Neural cell (in vitro differentiated cells): ENCODE measurements around the gene LRRC74B.
"Not testable (repeated sequence)": the region's sequence is repeated elsewhere in the genome, so short reads cannot be mapped to it uniquely, and the experiment has no call there.

ENCODE experiments used
- EP300 ChIP-seq: fragments of 450-650 bp; conservative IDR thresholded peaks from 2 replicates; pipeline ENCODE4 v1.6.1; 2014; ENCODE audit warnings: antibody characterized with exemption, mild to moderate bottlenecking, moderate library complexity; ENCODE audit not compliant: poor library complexity, severe bottlenecking
- EZH2 ChIP-seq: fragments of 200-600, 300-800 bp; shearing (Covaris generic), sonication (generic); IDR thresholded peaks from 2 replicates; pipeline ENCODE4 v1.6.1; 2014; ENCODE audit warnings: antibody characterized with exemption, low read length, borderline replicate concordance, mild to moderate bottlenecking; ENCODE audit not compliant: insufficient read depth, poor library complexity, severe bottlenecking
- MXI1 ChIP-seq: fragments of 450-650 bp; conservative IDR thresholded peaks from 2 replicates; pipeline ENCODE4 v1.6.1; 2014; ENCODE audit warnings: antibody characterized with exemption, mild to moderate bottlenecking; ENCODE audit not compliant: poor library complexity, severe bottlenecking
- POLR2AphosphoS5 ChIP-seq: IDR thresholded peaks from 2 replicates; pipeline ENCODE4 v1.6.1; 2012
- RAD21 ChIP-seq: fragments of 450-650 bp; conservative IDR thresholded peaks from 2 replicates; pipeline ENCODE4 v1.6.1; 2014; ENCODE audit warnings: antibody characterized with exemption, mild to moderate bottlenecking, moderate library complexity
- TAF1 ChIP-seq: IDR thresholded peaks from 2 replicates; pipeline ENCODE4 v1.6.1; 2012; ENCODE audit warnings: low read depth
- TF ChIP-seq, protein P1 (sequence below): fragments of 450-650 bp; IDR thresholded peaks from 2 replicates; pipeline ENCODE4 v1.5.1; 2014; ENCODE audit warnings: antibody characterized with exemption, mild to moderate bottlenecking, moderate library complexity; ENCODE audit not compliant: poor library complexity, severe bottlenecking
- TF ChIP-seq, protein P2 (sequence below): IDR thresholded peaks from 2 replicates; pipeline ENCODE4 v1.6.1; 2012; ENCODE audit warnings: borderline replicate concordance

DNA sequence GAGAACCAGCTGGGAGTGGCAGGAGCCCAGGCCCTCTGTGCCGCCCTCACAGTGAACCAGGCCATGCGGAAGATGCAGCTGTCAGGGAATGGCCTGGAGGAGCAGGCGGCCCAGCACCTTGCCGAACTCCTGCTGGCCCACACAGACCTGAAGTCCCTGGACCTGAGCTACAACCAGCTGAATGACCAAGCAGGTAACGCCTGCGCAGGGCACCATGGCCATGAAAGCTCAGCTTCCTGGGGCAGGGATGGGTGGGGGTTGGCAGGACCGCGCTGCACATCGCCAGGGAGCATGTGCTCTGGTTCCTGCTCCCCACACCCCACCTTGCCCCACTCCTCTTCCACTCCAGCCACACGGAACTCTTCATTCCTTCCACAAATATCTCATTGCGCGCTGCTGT lies 3.2 kb downstream of the LRRC74B start:
- TF ChIP-seq, protein P1, sequence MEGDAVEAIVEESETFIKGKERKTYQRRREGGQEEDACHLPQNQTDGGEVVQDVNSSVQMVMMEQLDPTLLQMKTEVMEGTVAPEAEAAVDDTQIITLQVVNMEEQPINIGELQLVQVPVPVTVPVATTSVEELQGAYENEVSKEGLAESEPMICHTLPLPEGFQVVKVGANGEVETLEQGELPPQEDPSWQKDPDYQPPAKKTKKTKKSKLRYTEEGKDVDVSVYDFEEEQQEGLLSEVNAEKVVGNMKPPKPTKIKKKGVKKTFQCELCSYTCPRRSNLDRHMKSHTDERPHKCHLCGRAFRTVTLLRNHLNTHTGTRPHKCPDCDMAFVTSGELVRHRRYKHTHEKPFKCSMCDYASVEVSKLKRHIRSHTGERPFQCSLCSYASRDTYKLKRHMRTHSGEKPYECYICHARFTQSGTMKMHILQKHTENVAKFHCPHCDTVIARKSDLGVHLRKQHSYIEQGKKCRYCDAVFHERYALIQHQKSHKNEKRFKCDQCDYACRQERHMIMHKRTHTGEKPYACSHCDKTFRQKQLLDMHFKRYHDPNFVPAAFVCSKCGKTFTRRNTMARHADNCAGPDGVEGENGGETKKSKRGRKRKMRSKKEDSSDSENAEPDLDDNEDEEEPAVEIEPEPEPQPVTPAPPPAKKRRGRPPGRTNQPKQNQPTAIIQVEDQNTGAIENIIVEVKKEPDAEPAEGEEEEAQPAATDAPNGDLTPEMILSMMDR: not testable (repeated sequence)
- TF ChIP-seq, protein P2, sequence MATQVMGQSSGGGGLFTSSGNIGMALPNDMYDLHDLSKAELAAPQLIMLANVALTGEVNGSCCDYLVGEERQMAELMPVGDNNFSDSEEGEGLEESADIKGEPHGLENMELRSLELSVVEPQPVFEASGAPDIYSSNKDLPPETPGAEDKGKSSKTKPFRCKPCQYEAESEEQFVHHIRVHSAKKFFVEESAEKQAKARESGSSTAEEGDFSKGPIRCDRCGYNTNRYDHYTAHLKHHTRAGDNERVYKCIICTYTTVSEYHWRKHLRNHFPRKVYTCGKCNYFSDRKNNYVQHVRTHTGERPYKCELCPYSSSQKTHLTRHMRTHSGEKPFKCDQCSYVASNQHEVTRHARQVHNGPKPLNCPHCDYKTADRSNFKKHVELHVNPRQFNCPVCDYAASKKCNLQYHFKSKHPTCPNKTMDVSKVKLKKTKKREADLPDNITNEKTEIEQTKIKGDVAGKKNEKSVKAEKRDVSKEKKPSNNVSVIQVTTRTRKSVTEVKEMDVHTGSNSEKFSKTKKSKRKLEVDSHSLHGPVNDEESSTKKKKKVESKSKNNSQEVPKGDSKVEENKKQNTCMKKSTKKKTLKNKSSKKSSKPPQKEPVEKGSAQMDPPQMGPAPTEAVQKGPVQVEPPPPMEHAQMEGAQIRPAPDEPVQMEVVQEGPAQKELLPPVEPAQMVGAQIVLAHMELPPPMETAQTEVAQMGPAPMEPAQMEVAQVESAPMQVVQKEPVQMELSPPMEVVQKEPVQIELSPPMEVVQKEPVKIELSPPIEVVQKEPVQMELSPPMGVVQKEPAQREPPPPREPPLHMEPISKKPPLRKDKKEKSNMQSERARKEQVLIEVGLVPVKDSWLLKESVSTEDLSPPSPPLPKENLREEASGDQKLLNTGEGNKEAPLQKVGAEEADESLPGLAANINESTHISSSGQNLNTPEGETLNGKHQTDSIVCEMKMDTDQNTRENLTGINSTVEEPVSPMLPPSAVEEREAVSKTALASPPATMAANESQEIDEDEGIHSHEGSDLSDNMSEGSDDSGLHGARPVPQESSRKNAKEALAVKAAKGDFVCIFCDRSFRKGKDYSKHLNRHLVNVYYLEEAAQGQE: not testable (repeated sequence)
- TF ChIP-seq RAD21, POLR2AphosphoS5, EZH2, EP300, MXI1, TAF1: not testable (repeated sequence)
